T-cell (primary cell): Measurements from ENCODE around the gene ANKRD24. TPM values are rescaled to one million over a fixed set of nuclear protein-coding genes. Genes with fewer than 3 reads are reported as not detected.
"Not testable (repeated sequence)": the region's sequence is repeated elsewhere in the genome, so short reads cannot be mapped to it uniquely, and the experiment has no call there.

Source experiments
- ATAC-seq, 4 experiments: fragments of 200-7000 bp in 3 of 4; fragments of 150-1000 bp in 1 of 4; cut with Tn5 transposase; replicated peaks in 1 of 4; 1 replicate in 3 of 4; 2 replicates in 1 of 4; pipeline ENCODE4 v1.10.0; 2021; ENCODE audit warnings: moderate library complexity in 3 of 4, mild to moderate bottlenecking in 2 of 4, moderate number of reproducible peaks in 1 of 4
- CTCF ChIA-PET, 2 donors: fragments of 300-600 bp; sonication (Branson Sonifier 250); formaldehyde crosslinking; loops; one replicate each; lab custom pipeline; 2022; ENCODE audit warnings: antibody characterized with exemption in 2 of 2; lab: Charles Lee
- POLR2A ChIA-PET, 2 donors: fragments of 300-600 bp; sonication (Branson Sonifier 250); formaldehyde crosslinking; loops; one replicate each; lab custom pipeline; 2022; ENCODE audit warnings: antibody characterized with exemption in 2 of 2; lab: Charles Lee
- DNase-seq, 35 experiments: peaks; one replicate each; pipeline versions ENCODE4 v3.0.0 to v3.0.0-alpha.2; 2013 to 2023
- H3K27ac ChIP-seq: one replicate; pipeline ENCODE4 v1.5.1; 2013; ENCODE audit warnings: low read length
- H3K27me3 ChIP-seq, 2 experiments: replicated peaks in 1 of 2; 1 replicate in 1 of 2; 2 replicates in 1 of 2; pipeline versions ENCODE4 v1.6.1 to v1.7.0; 2013; ENCODE audit warnings: low read length in 1 of 2, mixed read lengths in 1 of 2; ENCODE audit not compliant: control insufficient read depth in 2 of 2, insufficient read depth in 2 of 2; ENCODE audit errors: extremely low read depth in 1 of 2
- H3K36me3 ChIP-seq, 2 donors: 1 replicate in 1 of 2; 2 replicates in 1 of 2; pipeline versions ENCODE4 v1.6.1 to v1.7.0; 2013; ENCODE audit warnings: low read length in 1 of 2; ENCODE audit not compliant: control insufficient read depth in 2 of 2, insufficient read depth in 1 of 2; ENCODE audit errors: extremely low read depth in 1 of 2
- H3K4me1 ChIP-seq, 2 experiments: 1 replicate in 1 of 2; 2 replicates in 1 of 2; pipeline versions ENCODE4 v1.6.1 to v1.7.0; 2013; ENCODE audit warnings: low read length in 2 of 2, mixed read lengths in 1 of 2; ENCODE audit not compliant: insufficient read depth in 2 of 2, control insufficient read depth in 1 of 2; ENCODE audit errors: extremely low read depth in 1 of 2
- H3K4me3 ChIP-seq, 2 donors: 1 replicate in 1 of 2; 2 replicates in 1 of 2; pipeline versions ENCODE4 v1.5.1 to v1.7.0; 2013; ENCODE audit warnings: mild to moderate bottlenecking in 2 of 2, low read length in 1 of 2, moderate library complexity in 1 of 2; ENCODE audit not compliant: control insufficient read depth in 1 of 2; ENCODE audit errors: extremely low read depth in 1 of 2
- H3K9me3 ChIP-seq: 2 replicates; pipeline ENCODE4 v1.7.0; 2013
- H3K27ac Mint-ChIP-seq, 2 donors: one replicate each; pipeline ENCODE4 v1.8.0; 2020 to 2021; ENCODE audit warnings: mild to moderate bottlenecking in 2 of 2, mixed read lengths in 2 of 2
- H3K27me3 Mint-ChIP-seq, 2 donors: one replicate each; pipeline ENCODE4 v1.8.0; 2021 to 2022; ENCODE audit warnings: mixed read lengths in 2 of 2
- H3K36me3 Mint-ChIP-seq: one replicate; pipeline ENCODE4 v1.8.0; 2021; ENCODE audit warnings: mixed read lengths
- H3K4me1 Mint-ChIP-seq, 3 donors: one replicate each; pipeline ENCODE4 v1.8.0; 2020 to 2022; ENCODE audit warnings: mixed read lengths in 3 of 3, mild to moderate bottlenecking in 1 of 3
- H3K4me3 Mint-ChIP-seq, 3 donors: one replicate each; pipeline ENCODE4 v1.8.0; 2020 to 2022; ENCODE audit warnings: mild to moderate bottlenecking in 3 of 3, mixed read lengths in 3 of 3, moderate library complexity in 3 of 3
- H3K9me3 Mint-ChIP-seq, 3 donors: one replicate each; pipeline ENCODE4 v1.8.0; 2020 to 2022; ENCODE audit warnings: mixed read lengths in 3 of 3
- WGBS: methylation state at CpG from one replicate; pipeline ENCODE4 v1.1.5; 2013; ENCODE audit warnings: missing lambda C conversion rate; ENCODE audit not compliant: insufficient coverage; 5-methylcytosine and 5-hydroxymethylcytosine counted together
- total RNA-seq, 35 experiments: library from RNA in 6 of 35; stranded (reverse) in 6 of 35; fragments of 120-200 nt in 1 of 35; gene quantifications; one replicate each; pipeline versions ENCODE4 v1.2.1 to v1.2.4 and lab custom pipeline; 2013 to 2026

Gene ANKRD24
- total RNA-seq, 5 donors from 2014 or later (not counting 1 experiment from before 2014, with no cell fraction given), result 0.79 to 2.2 (median 1.3) TPM

GRCh38 chr19:4215807-4216206 lies 33.3 kb downstream of the ANKRD24 start:
- H3K27ac ChIP-seq, result no peak overlapping the region
- H3K9me3 ChIP-seq, result no peaks in the 10 kb centered on the region
- no peak overlapping the region for H3K4me3 Mint-ChIP-seq
- H3K4me1 Mint-ChIP-seq, result peaks cover 0 to 16% (median 7%) of the 10 kb centered on the region in 3 donors
- CTCF ChIA-PET, result no interaction called here
- peaks cover 0 to 3% of the 10 kb centered on the region in 2 donors for H3K27me3 Mint-ChIP-seq
- DNase-seq (no peak), ATAC-seq (no peak)
- no peaks in the 10 kb centered on the region for H3K36me3 Mint-ChIP-seq
- H3K4me3 ChIP-seq, result no peak overlapping the region
- no peaks in the 10 kb centered on the region for H3K9me3 Mint-ChIP-seq
- peaks cover 0 to 15% of the 10 kb centered on the region in 2 experiments for H3K4me1 ChIP-seq
- H3K27ac Mint-ChIP-seq, result no peak overlapping the region
- 29% methylated on average over 1 of the region's 10 CpGs for WGBS
- H3K36me3 ChIP-seq, result no peaks in the 10 kb centered on the region
- H3K27me3 ChIP-seq, result peaks cover 0 to 8% of the 10 kb centered on the region in 2 experiments
- POLR2A ChIA-PET, result no interaction called here

GRCh38 chr19:4216846-4217245 lies 34.4 kb downstream of the ANKRD24 start:
- DNase-seq (no peak), ATAC-seq (no peak)
- Mint-ChIP-seq H3K4me3 (no peak overlapping the region), H3K27me3 (peaks cover 0 to 3% of the 10 kb centered on the region in 2 donors), H3K27ac (no peak overlapping the region), H3K9me3 (no peaks in the 10 kb centered on the region), H3K4me1 (peaks cover 0 to 16% (median 7%) of the 10 kb centered on the region in 3 donors), H3K36me3 (no peaks in the 10 kb centered on the region)
- no peak overlapping the region for H3K4me3 ChIP-seq
- H3K27ac ChIP-seq, result no peak overlapping the region
- CTCF ChIA-PET, result interaction anchor here in 1 of 2 donors (0.5 kb wide), 1 partner anchor 28 kb away, joined by 4 read pairs; no protein-coding TSS in a partner anchor
- H3K36me3 ChIP-seq, result no peaks in the 10 kb centered on the region
- POLR2A ChIA-PET, result interaction anchor here in 1 of 2 donors (0.5 kb wide), 1 partner anchor 23 kb away, joined by 5 read pairs; no protein-coding TSS in a partner anchor
- H3K9me3 ChIP-seq, result no peaks in the 10 kb centered on the region
- peaks cover 0 to 15% of the 10 kb centered on the region in 2 experiments for H3K4me1 ChIP-seq
- WGBS, result 98% methylated on average over 5 of the region's 6 CpGs
- H3K27me3 ChIP-seq, result peaks cover 0 to 3% of the 10 kb centered on the region in 2 experiments

GRCh38 chr19:4217429-4218264 lies 35.2 kb downstream of the ANKRD24 start:
- Mint-ChIP-seq H3K36me3 (no peaks in the 10 kb centered on the region), H3K27me3 (no peaks in the 10 kb centered on the region), H3K4me3 (no peak overlapping the region), H3K4me1 (peaks cover 0 to 13% (median 7%) of the 10 kb centered on the region in 3 donors), H3K27ac (no peak overlapping the region), H3K9me3 (no peaks in the 10 kb centered on the region)
- H3K9me3 ChIP-seq, result no peaks in the 10 kb centered on the region
- no peak for DNase-seq
- POLR2A ChIA-PET, result no interaction called here
- WGBS, result 98% methylated on average over 69 of the region's 81 CpGs
- peaks cover 0 to 3% of the 10 kb centered on the region in 2 experiments for H3K27me3 ChIP-seq
- no peak overlapping the region for H3K4me3 ChIP-seq
- no peaks in the 10 kb centered on the region for H3K36me3 ChIP-seq
- CTCF ChIA-PET, result no interaction called here
- no peak overlapping the region for H3K27ac ChIP-seq
- H3K4me1 ChIP-seq, result peaks cover 0 to 15% of the 10 kb centered on the region in 2 experiments
- ATAC-seq, result no peak

- H3K27ac ChIP-seq, H3K36me3 Mint-ChIP-seq, H3K4me3 ChIP-seq, CTCF ChIA-PET, ATAC-seq, H3K36me3 ChIP-seq, DNase-seq, H3K9me3 ChIP-seq, H3K4me3 Mint-ChIP-seq, H3K27ac Mint-ChIP-seq, H3K27me3 Mint-ChIP-seq, H3K27me3 ChIP-seq, H3K9me3 Mint-ChIP-seq: not testable (repeated sequence)
- H3K4me1 Mint-ChIP-seq, result peaks cover 0 to 13% (median 7%) of the 10 kb centered on the region in 3 donors
- peaks cover 0 to 15% of the 10 kb centered on the region in 2 experiments for H3K4me1 ChIP-seq
- POLR2A ChIA-PET, result interaction anchor here in 1 of 2 donors (0.7 kb wide), 1 partner anchor 546 kb away, joined by 4 read pairs; no protein-coding TSS in a partner anchor
- WGBS, result 100% methylated on average over 1 of the region's 1 CpG
Measured at GRCh38 chr19:4218523-4218922, 36.0 kb downstream of the ANKRD24 start.

- no peak overlapping the region for H3K27ac Mint-ChIP-seq
- no peaks in the 10 kb centered on the region for H3K9me3 Mint-ChIP-seq
- no peak overlapping the region for H3K4me3 Mint-ChIP-seq
- ATAC-seq, result no peak
- no peak for DNase-seq
- no peaks in the 10 kb centered on the region for H3K36me3 Mint-ChIP-seq
- H3K27me3 Mint-ChIP-seq, result no peaks in the 10 kb centered on the region
- peaks cover 0 to 3% of the 10 kb centered on the region in 2 experiments for H3K4me1 ChIP-seq
- no peak overlapping the region for H3K27ac ChIP-seq
- no peaks in the 10 kb centered on the region for H3K27me3 ChIP-seq
- POLR2A ChIA-PET, result no interaction called here
- H3K36me3 ChIP-seq, result no peaks in the 10 kb centered on the region
- CTCF ChIA-PET, result interaction anchor here in 1 of 2 donors (0.6 kb wide), 1 partner anchor 32 kb away, joined by 3 read pairs; no protein-coding TSS in a partner anchor
- H3K4me1 Mint-ChIP-seq, result no peaks in the 10 kb centered on the region
- WGBS, result 95% methylated on average over 4 of the region's 7 CpGs
- no peaks in the 10 kb centered on the region for H3K9me3 ChIP-seq
- H3K4me3 ChIP-seq, result no peak overlapping the region
Measured at GRCh38 chr19:4220188-4220587, 37.7 kb downstream of the ANKRD24 start.

DNA sequence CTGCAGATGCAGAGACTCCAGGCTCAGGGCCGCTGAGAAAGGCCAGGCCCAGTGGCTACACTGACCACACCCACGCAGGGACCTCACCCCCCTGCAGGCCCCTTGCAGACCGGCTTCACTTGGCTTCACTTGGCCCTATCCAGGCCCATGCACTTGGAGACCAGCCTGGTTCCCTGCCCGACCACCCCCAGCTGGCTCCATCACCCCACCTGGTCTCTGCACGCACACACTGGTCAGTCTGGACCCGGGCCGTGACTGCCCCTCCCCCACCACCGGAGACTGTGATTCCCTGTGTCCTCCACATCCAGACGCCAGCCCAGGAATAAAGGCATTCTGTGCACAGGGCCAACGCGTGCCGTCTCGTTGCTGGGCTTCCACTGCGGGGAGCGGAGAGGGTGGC lies 42.0 kb downstream of the ANKRD24 start:
- Histone ChIP-seq H3K27me3 (peaks cover under 1 to 16% of the 10 kb centered on the region in 2 experiments), H3K4me3 (no peak overlapping the region), H3K9me3 (no peaks in the 10 kb centered on the region), H3K27ac (no peak overlapping the region), H3K36me3 (no peaks in the 10 kb centered on the region), H3K4me1 (peaks cover 0 to 5% of the 10 kb centered on the region in 2 experiments)
- DNase-seq (no peak), ATAC-seq (no peak)
- Mint-ChIP-seq H3K9me3 (no peaks in the 10 kb centered on the region), H3K4me3 (no peak overlapping the region), H3K4me1 (peaks cover 0 to 2% (median 0%) of the 10 kb centered on the region in 3 donors), H3K27me3 (peaks cover 3 to 5% of the 10 kb centered on the region in 2 donors), H3K36me3 (no peaks in the 10 kb centered on the region), H3K27ac (no peak overlapping the region)
- POLR2A ChIA-PET, result no interaction called here
- 94% methylated on average over 5 of the region's 15 CpGs for WGBS
- CTCF ChIA-PET, result no interaction called here
